ENCODE measurements around the gene CELF2. TPM values are rescaled to one million over a fixed set of nuclear protein-coding genes. Genes with fewer than 3 reads are reported as not detected.

The CELF2 gene
- total RNA-seq, 4 donors from 2014 or later = 28.7 to 55.4 (median 35.0) TPM

GRCh38 chr10:11272915-11273389 lies 255.3 kb downstream of the CELF2 start:
- H3K9me3 ChIP-seq = no peaks in the 10 kb centered on the region
- H3K4me1 ChIP-seq = peaks cover 0 to 6% of the 10 kb centered on the region in 2 donors
- intact Hi-C loops (cut with DNase I) = no loop called here
- no peaks in the 10 kb centered on the region for H3K27me3 ChIP-seq
- H3K27ac ChIP-seq = no peak overlapping the region
- WGBS, 2 donors = 94% methylated on average over 11 to 15 of the region's 15 CpGs
- no peak for DNase-seq
- no peak overlapping the region for H3K4me3 ChIP-seq (replicated peaks in 1 of 3)
- TF ChIP-seq, protein P1, sequence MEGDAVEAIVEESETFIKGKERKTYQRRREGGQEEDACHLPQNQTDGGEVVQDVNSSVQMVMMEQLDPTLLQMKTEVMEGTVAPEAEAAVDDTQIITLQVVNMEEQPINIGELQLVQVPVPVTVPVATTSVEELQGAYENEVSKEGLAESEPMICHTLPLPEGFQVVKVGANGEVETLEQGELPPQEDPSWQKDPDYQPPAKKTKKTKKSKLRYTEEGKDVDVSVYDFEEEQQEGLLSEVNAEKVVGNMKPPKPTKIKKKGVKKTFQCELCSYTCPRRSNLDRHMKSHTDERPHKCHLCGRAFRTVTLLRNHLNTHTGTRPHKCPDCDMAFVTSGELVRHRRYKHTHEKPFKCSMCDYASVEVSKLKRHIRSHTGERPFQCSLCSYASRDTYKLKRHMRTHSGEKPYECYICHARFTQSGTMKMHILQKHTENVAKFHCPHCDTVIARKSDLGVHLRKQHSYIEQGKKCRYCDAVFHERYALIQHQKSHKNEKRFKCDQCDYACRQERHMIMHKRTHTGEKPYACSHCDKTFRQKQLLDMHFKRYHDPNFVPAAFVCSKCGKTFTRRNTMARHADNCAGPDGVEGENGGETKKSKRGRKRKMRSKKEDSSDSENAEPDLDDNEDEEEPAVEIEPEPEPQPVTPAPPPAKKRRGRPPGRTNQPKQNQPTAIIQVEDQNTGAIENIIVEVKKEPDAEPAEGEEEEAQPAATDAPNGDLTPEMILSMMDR (IDR thresholded peaks at IDR 0.05) = no peak
- TF ChIP-seq POLR2A (IDR thresholded peaks at IDR 0.05) = no peak
- H3K36me3 ChIP-seq = no peaks in the 10 kb centered on the region

DNA sequence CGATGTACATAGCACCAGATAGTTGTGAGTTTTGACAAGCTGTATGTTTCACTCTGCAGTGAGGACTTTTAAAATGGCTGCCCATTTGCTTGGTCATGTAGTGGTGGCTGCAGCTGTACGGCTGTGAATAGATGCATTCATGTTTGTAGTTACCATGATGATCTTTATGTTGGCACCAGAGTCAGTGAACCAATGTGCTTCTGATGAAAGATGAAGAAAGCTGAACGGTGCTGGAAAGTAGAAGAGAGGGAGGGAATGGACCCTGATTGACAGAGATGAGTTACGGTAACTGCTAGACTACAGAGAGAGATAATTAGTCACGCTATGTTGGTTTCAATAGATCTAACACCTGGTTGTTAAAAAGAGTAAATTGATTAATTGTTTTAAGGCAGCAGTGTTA lies 256.8 kb downstream of the CELF2 start:
- no peak overlapping the region for H3K4me3 ChIP-seq (replicated peaks in 1 of 3)
- H3K36me3 ChIP-seq = no peaks in the 10 kb centered on the region
- no peak for DNase-seq
- H3K27me3 ChIP-seq = no peaks in the 10 kb centered on the region
- no peaks in the 10 kb centered on the region for H3K9me3 ChIP-seq
- peaks cover 0 to 6% of the 10 kb centered on the region in 2 donors for H3K4me1 ChIP-seq
- intact Hi-C loops (cut with DNase I) = no loop called here
- TF ChIP-seq POLR2A (IDR thresholded peaks at IDR 0.05) = no peak
- TF ChIP-seq, protein P1 (IDR thresholded peaks at IDR 0.05) = no peak
- WGBS, 2 donors = 96 to 97% methylated on average over 5 of the region's 5 CpGs
- no peak overlapping the region for H3K27ac ChIP-seq

DNA sequence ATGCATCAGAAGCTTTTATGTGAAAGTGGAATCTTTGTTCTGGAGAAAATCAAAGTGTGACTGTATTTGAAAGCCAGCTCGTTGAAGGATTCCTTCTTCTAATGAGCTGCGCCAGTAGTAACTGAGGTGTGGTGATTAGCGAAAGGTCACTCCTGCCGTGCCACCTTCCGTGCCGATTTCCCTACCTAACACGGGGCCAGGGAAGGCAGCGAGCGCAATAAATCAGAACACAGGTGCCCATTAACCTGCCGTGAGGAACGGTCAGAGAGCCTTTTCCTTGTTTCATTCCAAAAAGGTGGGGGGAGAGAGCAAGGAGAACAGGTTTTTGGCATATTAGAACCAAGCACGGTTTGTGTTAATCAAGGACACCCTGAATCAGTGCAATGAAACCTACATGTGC lies 258.0 kb downstream of the CELF2 start:
- intact Hi-C loops (cut with DNase I) = no loop called here
- peaks cover 0 to 3% of the 10 kb centered on the region in 2 donors for H3K4me1 ChIP-seq
- H3K27me3 ChIP-seq = no peaks in the 10 kb centered on the region
- WGBS, 2 donors = 90 to 91% methylated on average over 12 of the region's 12 CpGs
- no peaks in the 10 kb centered on the region for H3K9me3 ChIP-seq
- TF ChIP-seq, protein P1 (IDR thresholded peaks at IDR 0.05) = no peak
- no peak for TF ChIP-seq POLR2A (IDR thresholded peaks at IDR 0.05)
- H3K27ac ChIP-seq = no peak overlapping the region
- no peaks in the 10 kb centered on the region for H3K36me3 ChIP-seq
- DNase-seq = no peak
- H3K4me3 ChIP-seq (replicated peaks in 1 of 3) = no peak overlapping the region

DNA sequence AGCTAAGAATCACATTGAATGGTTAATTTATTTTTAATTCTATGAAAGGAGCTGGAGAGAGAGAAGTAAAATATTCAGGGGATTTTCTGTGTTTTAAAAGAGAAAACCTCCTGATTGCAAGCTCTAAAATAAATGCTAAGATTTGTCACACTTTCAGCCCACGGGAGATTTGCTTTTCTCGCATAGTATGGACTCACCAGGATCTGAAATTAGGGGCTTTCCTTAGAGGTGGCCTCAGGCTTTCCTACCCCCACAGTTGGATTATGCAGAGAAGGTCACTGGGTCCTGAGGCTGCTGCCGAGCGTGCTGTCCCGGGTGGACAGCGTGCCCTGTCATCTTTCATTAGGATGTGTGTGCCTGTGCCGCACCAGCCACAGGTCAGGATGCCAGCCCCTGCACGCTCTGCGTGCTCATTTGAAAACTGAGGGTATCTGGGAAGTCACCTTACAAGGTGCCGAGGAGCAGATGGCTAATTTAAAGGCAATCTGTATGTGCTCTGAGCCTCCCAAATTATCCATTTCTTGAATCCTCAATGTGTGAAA lies 258.8 kb downstream of the CELF2 start:
- H3K27me3 ChIP-seq = no peaks in the 10 kb centered on the region
- H3K9me3 ChIP-seq = no peaks in the 10 kb centered on the region
- intact Hi-C loops (cut with DNase I) = no loop called here
- H3K27ac ChIP-seq = no peak overlapping the region
- DNase-seq = no peak
- TF ChIP-seq, protein P1 (IDR thresholded peaks at IDR 0.05) = no peak
- TF ChIP-seq POLR2A (IDR thresholded peaks at IDR 0.05) = no peak
- WGBS, 2 donors = 94 to 98% methylated on average over 6 to 8 of the region's 10 CpGs
- no peaks in the 10 kb centered on the region for H3K36me3 ChIP-seq
- no peak overlapping the region for H3K4me3 ChIP-seq (replicated peaks in 1 of 3)
- no peaks in the 10 kb centered on the region for H3K4me1 ChIP-seq

- Histone ChIP-seq H3K27me3 (no peaks in the 10 kb centered on the region), H3K9me3 (no peaks in the 10 kb centered on the region), H3K4me1 (no peaks in the 10 kb centered on the region), H3K36me3 (no peaks in the 10 kb centered on the region), H3K4me3 (replicated peaks in 1 of 3) (no peak overlapping the region), H3K27ac (no peak overlapping the region)
- DNase-seq = no peak
- WGBS, 2 donors = 87 to 90% methylated on average over 7 of the region's 7 CpGs
- no peak for TF ChIP-seq POLR2A (IDR thresholded peaks at IDR 0.05)
- TF ChIP-seq, protein P1 (IDR thresholded peaks at IDR 0.05) = no peak
- intact Hi-C loops (cut with DNase I) = no loop called here
These were observed 261.6 kb downstream of the CELF2 start for GRCh38 chr10:11279314-11279713.

Data from thyroid gland (tissue), 4 donors.